ENCODE data around the gene L3MBTL1.
A peak's percentile ranks its signal among the peaks of the same experiment; 100 is the strongest.
"Not testable (repeated sequence)": the region's sequence is repeated elsewhere in the genome, so short reads cannot be mapped to it uniquely, and the experiment has no call there.

L3MBTL1 gene

DNA sequence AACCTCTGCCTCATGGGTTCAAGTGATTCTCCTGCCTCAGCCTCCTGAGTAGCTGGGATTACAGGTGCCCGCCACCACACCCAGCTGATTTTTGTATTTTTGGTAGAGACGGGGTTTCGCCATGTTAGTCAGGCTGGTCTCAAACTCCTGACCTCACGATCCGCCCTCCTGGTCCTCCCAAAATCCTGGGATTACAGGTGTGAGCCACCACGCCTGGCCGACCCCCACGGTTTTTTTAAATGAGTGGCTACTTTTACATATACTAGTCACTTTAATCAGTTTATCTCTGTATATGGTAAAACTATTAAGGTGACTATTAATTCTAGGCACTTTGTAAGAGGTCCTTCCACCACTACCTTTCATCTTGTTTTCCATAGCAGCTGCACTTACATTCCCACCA is 5.5 kb upstream of the L3MBTL1 start:
- DNase-seq (ENCODE audit: low read depth in 3 of 3, low spot score in 1 of 3): not testable (repeated sequence)

GRCh38 chr20:43506238-43506637 is 1.3 kb upstream of the L3MBTL1 start:
- DNase-seq (ENCODE audit: low read depth in 3 of 3, low spot score in 1 of 3): no peak

DNA sequence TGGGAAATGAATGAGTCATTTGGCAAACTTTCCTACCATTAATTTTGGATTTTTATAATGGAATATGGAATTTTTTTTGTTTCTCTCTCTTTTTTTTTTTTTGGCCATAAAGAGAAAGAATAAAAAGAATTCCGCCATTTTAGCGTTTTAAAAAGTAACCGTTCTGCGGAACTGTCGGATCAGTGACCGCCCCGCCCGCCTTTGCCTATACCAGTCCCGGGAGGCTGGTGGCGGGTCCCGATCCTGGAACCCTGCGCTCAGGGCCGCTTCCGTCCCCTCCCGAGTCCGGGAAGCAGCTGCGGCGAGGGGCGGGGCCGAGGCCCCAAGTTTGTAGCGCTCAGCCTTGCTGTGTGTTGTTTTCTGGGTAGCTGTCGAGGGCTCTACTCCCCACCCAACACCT is 609 bp downstream of the L3MBTL1 start:
- DNase-seq (ENCODE audit: low read depth in 3 of 3, low spot score in 1 of 3): no peak

GRCh38 chr20:43508604-43509040 is 1.1 kb downstream of the L3MBTL1 start:
- DNase-seq (ENCODE audit: low read depth in 3 of 3, low spot score in 1 of 3): no peak

- no peak for DNase-seq (ENCODE audit: low read depth in 3 of 3, low spot score in 1 of 3)
These were observed 4.4 kb downstream of the L3MBTL1 start for GRCh38 chr20:43511879-43512278.

GRCh38 chr20:43513372-43513930 is 6.0 kb downstream of the L3MBTL1 start:
- no peak for DNase-seq (ENCODE audit: low read depth in 3 of 3, low spot score in 1 of 3)

GRCh38 chr20:43513931-43514647 is 6.6 kb downstream of the L3MBTL1 start:
- peak; percentile 71 to 84 (median 76) for DNase-seq (ENCODE audit: low read depth in 3 of 3, low spot score in 1 of 3)

- DNase-seq (ENCODE audit: low read depth in 3 of 3, low spot score in 1 of 3): no peak
These were observed 7.1 kb downstream of the L3MBTL1 start for GRCh38 chr20:43514648-43514999.

DNA sequence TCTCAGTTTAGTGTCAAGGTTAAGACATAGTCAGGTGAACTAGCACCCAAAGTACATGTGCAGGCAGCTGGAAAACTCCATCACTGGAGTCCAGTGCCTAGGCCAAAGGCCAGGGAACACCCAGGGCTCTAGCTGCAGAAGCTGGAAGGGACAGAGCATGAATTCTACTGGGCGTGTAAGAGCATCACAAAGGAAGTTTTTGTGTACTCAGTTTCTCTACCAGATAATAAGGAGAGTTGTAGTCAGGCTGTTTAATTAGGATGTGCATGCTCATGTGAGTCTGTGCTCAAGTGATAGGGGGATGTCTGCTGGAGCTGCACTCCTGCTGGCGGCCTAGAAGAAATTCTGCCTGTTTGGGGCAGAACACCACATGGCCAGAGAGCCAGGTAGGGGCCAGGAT is 8.1 kb downstream of the L3MBTL1 start:
- no peak for DNase-seq (ENCODE audit: low read depth in 3 of 3, low spot score in 1 of 3)

- DNase-seq (ENCODE audit: low read depth in 3 of 3, low spot score in 1 of 3): no peak
These were observed 8.8 kb downstream of the L3MBTL1 start for GRCh38 chr20:43516251-43516824.

DNA sequence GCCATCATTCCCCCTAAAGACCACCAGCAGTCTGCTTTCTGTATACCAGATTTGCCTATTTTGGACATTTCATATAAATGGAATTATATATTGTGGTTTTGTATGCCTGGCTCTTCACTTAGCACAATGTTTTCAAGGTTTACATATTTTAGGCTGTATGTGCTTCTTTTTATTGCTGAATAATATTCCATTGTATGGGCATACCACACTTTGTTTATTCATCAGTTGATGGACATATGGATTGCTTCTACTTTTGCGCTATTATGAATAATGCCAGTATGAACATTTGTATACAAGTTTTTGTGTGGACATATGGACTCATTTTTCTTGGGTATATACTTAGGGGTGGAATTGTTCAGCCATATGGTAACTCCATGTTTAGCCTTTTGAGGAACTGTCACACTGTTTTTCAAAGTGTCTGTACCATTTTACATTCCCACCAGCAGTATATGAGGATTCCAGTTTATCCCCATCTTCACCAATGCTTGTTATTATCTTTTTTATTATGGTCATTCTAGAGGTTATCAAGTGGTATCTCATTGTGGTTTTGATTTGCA is 12.7 kb downstream of the L3MBTL1 start:
- DNase-seq (ENCODE audit: low read depth in 3 of 3, low spot score in 1 of 3): no peak

DNA sequence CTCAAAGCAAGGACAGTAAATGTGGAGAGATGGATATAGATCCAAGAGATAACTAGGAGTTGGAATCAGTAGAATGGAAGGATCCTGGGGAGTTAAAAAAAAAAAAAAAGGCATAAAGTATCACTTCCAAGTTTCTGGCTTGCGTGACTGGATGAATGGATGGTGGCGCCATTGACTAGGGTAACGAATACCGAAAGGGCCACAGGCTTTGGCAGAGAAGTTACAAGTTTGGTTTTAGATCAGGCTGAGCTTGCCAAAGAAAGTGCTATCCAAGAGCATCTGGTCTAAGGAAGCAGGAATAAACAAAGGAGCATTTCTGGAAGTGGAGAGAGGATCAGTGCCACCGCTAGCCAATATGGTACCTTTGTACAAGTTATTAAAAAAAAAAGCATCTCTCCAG is 17.5 kb downstream of the L3MBTL1 start:
- DNase-seq (ENCODE audit: low read depth in 3 of 3, low spot score in 1 of 3): no peak

DNA sequence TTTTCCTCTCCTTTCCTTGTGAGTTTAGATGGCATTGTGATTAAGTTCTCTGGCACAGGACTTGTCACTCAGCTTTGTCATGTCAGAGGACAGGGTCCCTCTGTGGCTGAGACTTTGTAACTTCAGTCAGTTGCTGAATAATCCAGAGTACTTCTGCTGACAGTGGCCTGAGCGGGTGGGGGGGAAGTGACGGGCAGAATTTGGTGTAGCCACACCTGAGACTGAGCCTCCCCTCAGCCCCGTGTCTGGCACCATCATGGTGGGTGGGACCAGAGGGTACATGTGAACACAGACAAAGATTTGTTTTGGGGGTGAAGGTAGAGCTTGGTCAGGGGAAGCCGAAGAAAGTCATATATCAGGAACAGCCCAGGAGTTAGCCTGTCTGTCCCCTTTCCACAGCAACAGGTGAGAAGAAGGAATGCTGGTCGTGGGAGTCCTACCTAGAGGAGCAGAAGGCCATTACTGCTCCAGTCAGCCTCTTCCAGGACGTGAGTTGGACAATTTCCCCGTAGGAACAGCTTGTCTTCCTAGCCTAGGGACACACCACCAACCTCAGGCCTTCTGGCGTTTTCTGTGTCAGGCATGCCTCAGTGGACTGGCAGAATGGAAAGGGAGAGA is 20.9 kb downstream of the L3MBTL1 start:
- no peak for DNase-seq (ENCODE audit: low read depth in 3 of 3, low spot score in 1 of 3)

GRCh38 chr20:43529051-43529450 is 21.6 kb downstream of the L3MBTL1 start:
- DNase-seq (ENCODE audit: low read depth in 3 of 3, low spot score in 1 of 3): no peak

- no peak for DNase-seq (ENCODE audit: low read depth in 3 of 3, low spot score in 1 of 3)
These were observed 22.1 kb downstream of the L3MBTL1 start for GRCh38 chr20:43529457-43530153.

GRCh38 chr20:43530321-43531090 is 23.0 kb downstream of the L3MBTL1 start:
- DNase-seq (ENCODE audit: low read depth in 3 of 3, low spot score in 1 of 3): no peak

GRCh38 chr20:43531091-43531443 is 23.6 kb downstream of the L3MBTL1 start:
- no peak for DNase-seq (ENCODE audit: low read depth in 3 of 3, low spot score in 1 of 3)

DNA sequence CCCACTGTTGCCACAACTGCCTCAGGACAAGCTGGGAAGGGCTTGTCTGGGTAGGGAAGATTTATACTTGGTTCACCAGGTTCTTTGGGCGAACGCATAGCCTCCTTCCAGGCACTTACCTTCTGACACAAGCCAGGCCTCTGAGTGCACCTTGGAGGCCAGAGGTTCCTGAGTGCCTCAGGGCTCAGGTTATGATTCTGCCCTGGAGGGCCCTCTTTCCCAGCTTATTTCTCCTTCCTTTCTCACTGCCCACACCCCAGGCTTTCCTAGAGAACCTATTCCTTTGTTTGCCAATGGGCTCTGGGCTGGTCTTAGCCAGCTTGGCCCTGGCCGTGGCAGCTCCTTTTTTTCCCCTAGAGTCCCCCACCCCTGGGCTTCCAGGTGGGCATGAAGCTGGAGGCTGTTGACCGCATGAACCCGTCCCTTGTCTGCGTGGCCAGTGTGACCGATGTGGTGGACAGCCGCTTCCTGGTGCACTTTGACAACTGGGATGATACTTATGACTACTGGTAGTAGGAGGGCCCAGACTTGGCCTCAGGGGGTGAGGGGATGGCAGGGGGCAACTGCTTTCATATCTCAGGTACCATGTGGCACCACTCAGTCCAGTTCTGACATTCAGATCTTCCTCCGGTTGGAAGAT is 25.0 kb downstream of the L3MBTL1 start:
- DNase-seq (ENCODE audit: low read depth in 3 of 3, low spot score in 1 of 3): no peak

DNA sequence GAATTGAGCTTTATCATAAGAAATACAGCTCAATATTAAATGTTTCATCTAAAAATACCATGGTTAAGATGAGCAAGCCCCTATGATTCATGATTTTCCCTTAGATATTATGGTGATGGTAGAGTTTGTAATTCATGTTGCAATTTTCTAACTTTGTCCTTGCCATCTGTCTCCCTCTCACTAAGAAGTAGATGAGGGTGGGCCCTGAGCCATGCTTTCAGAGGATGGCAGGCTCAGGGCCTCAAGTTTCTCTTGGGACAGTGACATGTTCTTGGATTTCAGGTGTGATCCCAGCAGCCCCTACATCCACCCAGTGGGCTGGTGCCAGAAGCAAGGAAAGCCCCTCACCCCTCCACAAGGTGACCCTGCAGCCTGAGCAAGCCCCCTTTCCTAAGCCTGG is 25.6 kb downstream of the L3MBTL1 start:
- DNase-seq (ENCODE audit: low read depth in 3 of 3, low spot score in 1 of 3): no peak

DNA sequence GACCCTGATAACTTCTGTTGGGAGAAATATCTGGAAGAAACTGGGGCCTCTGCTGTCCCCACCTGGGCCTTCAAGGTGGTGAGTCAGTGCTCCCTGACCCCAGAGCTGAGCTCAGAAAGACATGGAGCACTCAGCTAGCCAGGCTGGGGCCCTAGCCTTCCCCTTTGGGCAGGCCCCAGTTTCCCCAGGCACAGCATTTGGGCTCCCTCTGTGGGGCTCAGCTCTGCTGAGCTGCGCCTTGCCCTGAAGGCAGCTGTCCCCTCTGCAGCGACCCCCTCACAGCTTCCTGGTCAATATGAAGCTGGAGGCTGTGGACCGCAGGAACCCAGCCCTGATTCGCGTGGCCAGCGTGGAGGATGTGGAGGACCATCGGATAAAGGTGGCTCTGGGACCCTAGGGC is 26.5 kb downstream of the L3MBTL1 start:
- no peak for DNase-seq (ENCODE audit: low read depth in 3 of 3, low spot score in 1 of 3)
